Activated CD4-positive, CD25-positive, alpha-beta regulatory T cell treated with anti-CD3 and anti-CD28 coated beads, Interleukin-2, amount 50 U/mL, for 24 hours (primary cell): ENCODE results near the gene YWHAE.
"Not testable (repeated sequence)": the region's sequence is repeated elsewhere in the genome, so short reads cannot be mapped to it uniquely, and the experiment has no call there.

Experiments
- ATAC-seq, 2 donors: fragments of 150-1000 bp; cut with Tn5 transposase; one replicate each; pipeline ENCODE4 v1.10.0; 2021; ENCODE audit warnings: mild to moderate bottlenecking in 1 of 2, moderate library complexity in 1 of 2

The YWHAE gene

GRCh38 chr17:1412185-1413110 lies 12.4 kb upstream of the YWHAE start:
- no peak for ATAC-seq

GRCh38 chr17:1402262-1402586 lies 2.2 kb upstream of the YWHAE start:
- ATAC-seq: no peak

GRCh38 chr17:1398931-1399678 lies 917 bp downstream of the YWHAE start:
- ATAC-seq: peak; percentile 8 to 19

- ATAC-seq: no peak
These were observed 2.0 kb downstream of the YWHAE start for GRCh38 chr17:1398028-1398427.

GRCh38 chr17:1395876-1396665 lies 4.0 kb downstream of the YWHAE start:
- ATAC-seq: not testable (repeated sequence)

GRCh38 chr17:1391577-1391976 lies 8.4 kb downstream of the YWHAE start:
- no peak for ATAC-seq

GRCh38 chr17:1390432-1391367 lies 9.3 kb downstream of the YWHAE start:
- ATAC-seq: no peak

- ATAC-seq: not testable (repeated sequence)
These were observed 12.4 kb downstream of the YWHAE start for GRCh38 chr17:1387490-1388227.

- not testable (repeated sequence) for ATAC-seq
These were observed 13.3 kb downstream of the YWHAE start for GRCh38 chr17:1386675-1387190.

- no peak for ATAC-seq
These were observed 13.8 kb downstream of the YWHAE start for GRCh38 chr17:1386265-1386664.

GRCh38 chr17:1385861-1386260 lies 14.2 kb downstream of the YWHAE start:
- ATAC-seq: no peak

- no peak for ATAC-seq
These were observed 15.1 kb downstream of the YWHAE start for GRCh38 chr17:1384905-1385435.

- ATAC-seq: peak; percentile 93 to 96
These were observed 20.1 kb downstream of the YWHAE start for GRCh38 chr17:1379930-1380313.

- ATAC-seq: no peak
These were observed 20.7 kb downstream of the YWHAE start for GRCh38 chr17:1379208-1379929.

GRCh38 chr17:1378476-1378860 lies 21.6 kb downstream of the YWHAE start:
- not testable (repeated sequence) for ATAC-seq

- no peak for ATAC-seq
These were observed 22.7 kb downstream of the YWHAE start for GRCh38 chr17:1377334-1377733.

GRCh38 chr17:1376061-1376460 lies 24.0 kb downstream of the YWHAE start:
- ATAC-seq: no peak

- ATAC-seq: peak; percentile 18 to 19
These were observed 24.4 kb downstream of the YWHAE start for GRCh38 chr17:1375615-1376014.

GRCh38 chr17:1374431-1375177 lies 25.4 kb downstream of the YWHAE start:
- ATAC-seq: peak; percentile 70 to 88
